ENCODE measurements around the gene DMXL1.

Gene DMXL1

GRCh38 chr5:119289438-119290044 is 218.7 kb downstream of the DMXL1 start:
- no peak for DNase-seq (ENCODE audit: low spot score)

DNA sequence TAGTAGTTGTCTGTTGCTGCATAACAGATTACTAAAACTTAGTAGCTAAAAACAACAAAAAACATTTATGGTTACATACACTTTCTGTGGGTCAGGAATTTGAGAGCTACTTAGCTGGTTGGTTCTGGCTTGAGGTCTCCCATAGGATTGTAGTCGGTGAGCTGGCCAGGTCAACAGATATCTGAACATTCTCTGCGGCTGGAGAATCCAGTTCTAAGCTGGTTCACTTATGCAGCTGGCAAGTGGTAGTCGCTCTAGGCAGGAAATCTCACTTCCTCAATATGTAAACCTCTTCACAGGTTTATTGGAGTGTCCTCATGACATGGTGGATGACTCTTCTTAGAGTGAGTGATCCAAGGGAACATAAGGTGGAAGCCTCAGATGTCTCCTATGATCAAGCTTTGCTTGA is 219.3 kb downstream of the DMXL1 start:
- no peak for DNase-seq (ENCODE audit: low spot score)

DNA sequence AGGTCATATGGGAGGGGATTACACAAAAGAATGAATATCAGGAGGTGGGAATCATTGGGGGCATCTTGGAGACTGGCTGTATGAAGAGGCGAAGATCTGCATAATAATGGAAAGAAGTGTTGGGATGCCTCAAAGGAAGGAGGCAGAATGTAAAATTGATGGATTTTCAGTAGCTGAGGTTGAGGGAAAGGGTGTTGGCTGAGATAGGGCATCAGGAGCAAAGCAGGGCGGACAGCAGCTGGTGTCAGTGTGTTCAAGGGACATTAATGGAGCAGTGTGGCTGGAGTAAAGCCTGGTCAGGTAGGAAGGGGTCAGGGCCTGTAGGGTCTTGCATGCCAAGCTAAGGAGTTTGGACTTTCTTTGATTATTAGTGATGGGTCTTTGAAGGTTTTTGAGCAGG is 219.7 kb downstream of the DMXL1 start:
- DNase-seq (ENCODE audit: low spot score), result no peak

DNA sequence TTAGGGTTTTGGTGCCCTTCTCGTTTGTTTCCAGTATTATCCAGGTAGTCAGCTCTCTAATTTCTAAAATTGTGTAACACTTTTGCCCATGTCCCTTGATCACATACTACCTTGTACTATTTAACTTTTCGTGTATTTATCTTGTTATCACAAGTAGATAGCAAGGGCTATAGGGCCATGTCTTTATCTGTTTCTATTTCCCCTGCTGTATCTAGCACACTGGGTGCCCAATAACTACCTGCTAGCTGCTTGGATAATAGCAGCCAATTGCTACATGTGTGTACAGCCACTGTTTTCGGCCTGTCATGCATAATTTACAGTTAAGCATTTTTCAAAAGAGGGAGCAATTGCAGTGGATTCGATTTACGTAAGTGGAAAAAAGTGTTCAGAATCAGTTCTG is 220.2 kb downstream of the DMXL1 start:
- DNase-seq (ENCODE audit: low spot score), result no peak

DNA sequence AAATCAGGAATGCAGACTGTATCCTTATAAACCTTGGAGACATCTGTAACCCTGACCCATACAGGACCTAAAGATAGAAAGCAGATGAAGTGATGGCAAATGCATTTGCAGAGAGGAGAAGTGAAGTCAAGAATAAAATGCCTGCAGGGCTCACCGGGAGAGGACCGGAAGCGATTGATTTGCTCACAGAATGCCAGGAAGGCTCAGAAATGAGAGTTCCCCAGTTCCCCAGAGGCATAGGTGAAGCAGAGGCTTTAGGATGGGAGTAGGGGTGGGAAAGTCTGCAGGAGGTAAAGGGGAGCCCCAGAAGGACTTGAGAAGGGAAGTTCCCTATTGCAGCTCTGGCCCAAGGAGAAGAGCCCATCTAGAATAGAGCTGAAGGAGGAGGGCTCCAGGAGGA is 221.0 kb downstream of the DMXL1 start:
- no peak for DNase-seq (ENCODE audit: low spot score)

- no peak for DNase-seq (ENCODE audit: low spot score)
These were observed 222.0 kb downstream of the DMXL1 start for GRCh38 chr5:119292701-119293515.

DNA sequence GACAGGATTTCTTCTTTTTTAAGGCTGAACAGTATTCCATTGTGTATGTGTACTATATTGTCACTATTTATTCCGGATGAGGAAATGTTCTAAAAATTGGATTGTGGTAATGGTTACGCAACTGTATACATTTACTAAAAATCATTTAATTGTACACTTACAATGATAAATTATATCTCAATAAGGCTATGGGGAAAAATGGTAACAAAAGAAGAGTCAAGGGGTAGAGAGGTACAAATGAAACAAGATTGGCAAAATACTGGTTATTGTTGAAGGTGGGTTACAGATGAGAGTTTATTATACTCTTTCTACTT is 222.6 kb downstream of the DMXL1 start:
- no peak for DNase-seq (ENCODE audit: low spot score)

Data from AG08396 (cell line).